ENCODE measurements around the gene CPEB3.

DNA sequence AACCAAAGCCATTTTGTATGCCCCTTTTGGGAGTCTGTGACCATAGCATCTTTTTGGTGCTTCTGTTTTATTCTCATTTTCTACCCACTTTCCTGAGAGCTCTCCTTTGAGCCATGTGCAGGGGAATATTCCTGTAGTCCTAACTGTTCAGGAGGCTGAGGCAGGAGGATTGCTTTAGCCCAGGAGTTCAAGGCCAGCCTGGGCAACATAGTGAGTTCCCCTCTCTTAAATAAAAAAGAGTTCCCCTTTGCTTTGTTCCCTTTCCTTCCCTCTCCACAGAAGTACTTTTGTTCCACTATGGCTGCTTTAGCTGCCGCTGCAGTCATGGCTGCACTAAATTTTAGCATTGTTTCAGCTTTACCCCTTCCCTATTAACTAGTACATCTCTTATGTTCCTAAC lies 281.4 kb downstream of the CPEB3 start:
- TF ChIP-seq CTCF (IDR thresholded peaks at IDR 0.05) = no peak
- no peak for TF ChIP-seq POLR2A (IDR thresholded peaks at IDR 0.05)
- no peak for TF ChIP-seq POLR2AphosphoS5 (IDR thresholded peaks at IDR 0.05; ENCODE audit: insufficient read depth in 1 of 2, low read depth in 1 of 2)

Data from vagina (tissue), 2 donors.